Right lobe of liver (tissue), 4 donors: Measurements from ENCODE around the gene KRTAP10-12.

Experiments used
- POLR2A ChIP-seq: fragments of 450-650 bp; IDR thresholded peaks from one replicate; pipeline ENCODE4 v1.6.1; 2017; ENCODE audit warnings: antibody characterized with exemption, mild to moderate bottlenecking
- TF ChIP-seq, protein P1 (sequence below), 4 donors: fragments of 200-600 bp in 3 of 4; fragments of 450-650 bp in 1 of 4; IDR thresholded peaks; one replicate each; pipeline versions ENCODE4 v1.5.1 to v1.8.0; 2016 to 2022; ENCODE audit warnings: antibody characterized with exemption in 4 of 4, mild to moderate bottlenecking in 2 of 4
- donor health status: DM: no; HTN: no; CAD: no.
- donor health status: DM: no; HTN: no; CAD: no.
- donor health status: DM: no; HTN: yes; CAD: no.

DNA sequence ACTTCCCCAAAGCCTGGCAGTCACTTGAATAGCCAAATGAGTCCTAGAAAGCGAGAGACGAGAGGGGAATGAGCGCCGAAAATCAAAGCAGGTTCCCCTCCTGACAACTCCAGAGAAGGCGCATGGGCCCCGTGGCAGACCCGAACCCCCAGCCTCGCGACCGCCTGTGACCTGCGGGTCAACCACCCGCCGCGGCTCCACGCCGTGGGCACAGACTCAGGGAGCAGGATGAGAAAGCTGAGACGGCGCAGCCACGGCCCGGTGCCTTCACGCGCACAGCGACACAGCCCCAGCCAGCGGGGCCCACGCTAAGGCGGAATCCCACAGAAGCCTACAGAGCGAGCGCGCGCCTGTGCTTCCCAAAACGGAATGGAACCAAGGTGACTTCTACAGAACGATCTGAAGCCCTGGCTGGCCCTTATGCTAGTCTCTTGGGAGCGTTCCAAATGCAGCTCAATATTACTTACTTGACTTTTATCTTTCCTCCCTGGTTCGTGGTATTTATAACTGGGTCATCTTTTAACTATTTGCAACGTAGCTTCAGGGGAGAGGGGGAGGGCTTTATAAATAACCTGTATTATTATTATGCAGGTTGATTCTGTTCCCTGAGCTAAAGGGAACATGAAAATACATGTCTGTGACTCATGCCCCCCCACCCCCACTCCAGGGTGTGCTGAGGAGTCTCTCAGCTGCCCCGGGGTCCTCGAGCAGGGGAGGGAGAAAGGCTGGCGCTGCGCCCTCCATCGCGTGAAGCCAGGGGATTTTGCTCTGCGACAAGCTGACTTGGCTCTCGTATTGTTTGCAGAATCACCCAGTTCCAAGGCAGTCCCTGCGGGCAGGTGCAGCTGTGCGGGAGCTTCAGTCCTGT lies 12.7 kb downstream of the KRTAP10-12 start:
- TF ChIP-seq, protein P1, sequence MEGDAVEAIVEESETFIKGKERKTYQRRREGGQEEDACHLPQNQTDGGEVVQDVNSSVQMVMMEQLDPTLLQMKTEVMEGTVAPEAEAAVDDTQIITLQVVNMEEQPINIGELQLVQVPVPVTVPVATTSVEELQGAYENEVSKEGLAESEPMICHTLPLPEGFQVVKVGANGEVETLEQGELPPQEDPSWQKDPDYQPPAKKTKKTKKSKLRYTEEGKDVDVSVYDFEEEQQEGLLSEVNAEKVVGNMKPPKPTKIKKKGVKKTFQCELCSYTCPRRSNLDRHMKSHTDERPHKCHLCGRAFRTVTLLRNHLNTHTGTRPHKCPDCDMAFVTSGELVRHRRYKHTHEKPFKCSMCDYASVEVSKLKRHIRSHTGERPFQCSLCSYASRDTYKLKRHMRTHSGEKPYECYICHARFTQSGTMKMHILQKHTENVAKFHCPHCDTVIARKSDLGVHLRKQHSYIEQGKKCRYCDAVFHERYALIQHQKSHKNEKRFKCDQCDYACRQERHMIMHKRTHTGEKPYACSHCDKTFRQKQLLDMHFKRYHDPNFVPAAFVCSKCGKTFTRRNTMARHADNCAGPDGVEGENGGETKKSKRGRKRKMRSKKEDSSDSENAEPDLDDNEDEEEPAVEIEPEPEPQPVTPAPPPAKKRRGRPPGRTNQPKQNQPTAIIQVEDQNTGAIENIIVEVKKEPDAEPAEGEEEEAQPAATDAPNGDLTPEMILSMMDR (IDR thresholded peaks at IDR 0.05): no peak
- no peak for TF ChIP-seq POLR2A
